ENCODE results near the gene PBX1. TPM values are rescaled to one million over a fixed set of nuclear protein-coding genes. Genes with fewer than 3 reads are reported as not detected.

PBX1 gene
- total and polyA plus RNA-seq, 2 donors from 2014 or later = 14.9 to 91.5 TPM

- Histone ChIP-seq H3K27ac (ENCODE audit: low read depth in 2 of 2, low read length in 2 of 2) (no peak overlapping the region), H3K27me3 (ENCODE audit: control insufficient read depth, insufficient read depth, low read length) (no peaks in the 10 kb centered on the region), H3K4me1 (ENCODE audit: control insufficient read depth in 2 of 3, insufficient read depth in 2 of 3, low read depth in 1 of 3, low read length in 3 of 3) (peaks cover 0 to 35% (median 20%) of the 10 kb centered on the region in 3 donors), H3K4me3 (ENCODE audit: low read length in 3 of 3) (no peak overlapping the region), H3K9ac (ENCODE audit: low read length in 3 of 3) (no peak overlapping the region), H3K36me3 (ENCODE audit: control insufficient read depth in 2 of 3, insufficient read depth in 3 of 3, low read length in 3 of 3) (no peaks in the 10 kb centered on the region), H3K9me3 (ENCODE audit: control insufficient read depth in 2 of 3, insufficient read depth in 1 of 3, low read length in 3 of 3) (no peaks in the 10 kb centered on the region)
- intact Hi-C loops (cut with DNase I) = no loop called here
- TF ChIP-seq CTCF (IDR thresholded peaks at IDR 0.05; ENCODE audit: borderline replicate concordance, extremely low read depth, insufficient read depth) = no peak
- DNase-seq (no peak), FAIRE-seq (no peak)
Observed at GRCh38 chr1:164783778-164784555, 225.0 kb downstream of the PBX1 start.

GRCh38 chr1:164784960-164785359 lies 226.0 kb downstream of the PBX1 start:
- FAIRE-seq (no peak), DNase-seq (no peak)
- Histone ChIP-seq H3K9ac (ENCODE audit: low read length in 3 of 3) (no peak overlapping the region), H3K27ac (ENCODE audit: low read depth in 2 of 2, low read length in 2 of 2) (no peak overlapping the region), H3K9me3 (ENCODE audit: control insufficient read depth in 2 of 3, insufficient read depth in 1 of 3, low read length in 3 of 3) (no peaks in the 10 kb centered on the region), H3K27me3 (ENCODE audit: control insufficient read depth, insufficient read depth, low read length) (no peaks in the 10 kb centered on the region), H3K4me1 (ENCODE audit: control insufficient read depth in 2 of 3, insufficient read depth in 2 of 3, low read depth in 1 of 3, low read length in 3 of 3) (peaks cover 0 to 35% (median 20%) of the 10 kb centered on the region in 3 donors), H3K36me3 (ENCODE audit: control insufficient read depth in 2 of 3, insufficient read depth in 3 of 3, low read length in 3 of 3) (no peaks in the 10 kb centered on the region), H3K4me3 (ENCODE audit: low read length in 3 of 3) (no peak overlapping the region)
- intact Hi-C loops (cut with DNase I) = no loop called here
- no peak for TF ChIP-seq CTCF (IDR thresholded peaks at IDR 0.05; ENCODE audit: borderline replicate concordance, extremely low read depth, insufficient read depth)

- peaks cover 0 to 31% (median 14%) of the 10 kb centered on the region in 3 donors for H3K4me1 ChIP-seq (ENCODE audit: control insufficient read depth in 2 of 3, insufficient read depth in 2 of 3, low read depth in 1 of 3, low read length in 3 of 3)
- TF ChIP-seq CTCF (IDR thresholded peaks at IDR 0.05; ENCODE audit: borderline replicate concordance, extremely low read depth, insufficient read depth) = no peak
- H3K27me3 ChIP-seq (ENCODE audit: control insufficient read depth, insufficient read depth, low read length) = no peaks in the 10 kb centered on the region
- intact Hi-C loops (cut with DNase I) = no loop called here
- H3K36me3 ChIP-seq (ENCODE audit: control insufficient read depth in 2 of 3, insufficient read depth in 3 of 3, low read length in 3 of 3) = no peaks in the 10 kb centered on the region
- no peaks in the 10 kb centered on the region for H3K9me3 ChIP-seq (ENCODE audit: control insufficient read depth in 2 of 3, insufficient read depth in 1 of 3, low read length in 3 of 3)
- no peak overlapping the region for H3K4me3 ChIP-seq (ENCODE audit: low read length in 3 of 3)
- H3K27ac ChIP-seq (ENCODE audit: low read depth in 2 of 2, low read length in 2 of 2) = peak overlapping the region; percentile 51 to 60
- no peak overlapping the region for H3K9ac ChIP-seq (ENCODE audit: low read length in 3 of 3)
- FAIRE-seq (no peak), DNase-seq (no peak)
Observed at GRCh38 chr1:164785841-164786534, 227.0 kb downstream of the PBX1 start.

Measured in kidney (tissue), 14 donors.